B cell (primary cell): ENCODE results near the gene SRSF2.

Experiments used
- CTCF ChIP-seq: fragments of 200-600 bp; IDR thresholded peaks from one replicate; pipeline ENCODE4 v1.8.0; 2022; ENCODE audit warnings: antibody characterized with exemption, mild to moderate bottlenecking
- EZH2 ChIP-seq: IDR thresholded peaks from 2 replicates; pipeline ENCODE4 v1.6.1; 2012; ENCODE audit warnings: borderline replicate concordance, low read depth, mild to moderate bottlenecking, moderate library complexity, low read length; ENCODE audit not compliant: insufficient read depth, poor library complexity, severe bottlenecking

- no peak for TF ChIP-seq CTCF
- TF ChIP-seq EZH2 = no peak
Observed at GRCh38 chr17:76783146-76783545, 46.0 kb upstream of the SRSF2 start.
